Activated B cell treated with CpG ODN at 0.5 μM for 24 hours (primary cell): ENCODE data around the gene MYL6. TPM values are rescaled to one million over a fixed set of nuclear protein-coding genes. Genes with fewer than 3 reads are reported as not detected.

Source experiments
- ATAC-seq: fragments of 200-7000 bp; cut with Tn5 transposase; one replicate; pipeline ENCODE4 v1.10.0; 2021; ENCODE audit warnings: low read depth, mild to moderate bottlenecking, moderate library complexity
- CTCF ChIA-PET: fragments of 350-600 bp; sonication (Branson Sonifier 250); formaldehyde crosslinking; loops from one replicate; lab custom pipeline; 2021; ENCODE audit warnings: antibody characterized with exemption; lab: Charles Lee
- POLR2A ChIA-PET: fragments of 350-600 bp; sonication (Branson Sonifier 250); formaldehyde crosslinking; loops from one replicate; lab custom pipeline; 2021; ENCODE audit warnings: antibody characterized with exemption; lab: Charles Lee
- DNase-seq: peaks from one replicate; pipeline ENCODE4 v3.0.0; 2022
- H3K27ac Mint-ChIP-seq: one replicate; pipeline ENCODE4 v1.8.0; 2020; ENCODE audit warnings: mixed read lengths
- H3K27me3 Mint-ChIP-seq: one replicate; pipeline ENCODE4 v1.8.0; 2021; ENCODE audit warnings: mixed read lengths
- H3K36me3 Mint-ChIP-seq: one replicate; pipeline ENCODE4 v1.8.0; 2021; ENCODE audit warnings: low read depth, mixed read lengths
- H3K4me1 Mint-ChIP-seq: one replicate; pipeline ENCODE4 v1.8.0; 2021; ENCODE audit warnings: mixed read lengths
- H3K4me3 Mint-ChIP-seq: one replicate; pipeline ENCODE4 v1.8.0; 2020; ENCODE audit warnings: mild to moderate bottlenecking, mixed read lengths
- H3K9me3 Mint-ChIP-seq: one replicate; pipeline ENCODE4 v1.8.0; 2020; ENCODE audit warnings: mixed read lengths
- intact Hi-C: fragments of 100-400 bp; cut with micrococcal nuclease; formaldehyde crosslinking; loops from one replicate; pipeline ENCODE4 v1.15.1; 2024
- total RNA-seq: library from RNA; stranded (reverse); gene quantifications from 2 replicates; pipeline ENCODE4 v1.2.3, GENCODE V29; 2022
- TF ChIP-seq, protein P1 (sequence below): fragments of 200-600 bp; IDR thresholded peaks from one replicate; pipeline ENCODE4 v1.8.0; 2022; ENCODE audit warnings: antibody characterized with exemption, mild to moderate bottlenecking

The MYL6 gene
- total RNA-seq, 1 donor from 2014 or later, result 921 TPM

DNA sequence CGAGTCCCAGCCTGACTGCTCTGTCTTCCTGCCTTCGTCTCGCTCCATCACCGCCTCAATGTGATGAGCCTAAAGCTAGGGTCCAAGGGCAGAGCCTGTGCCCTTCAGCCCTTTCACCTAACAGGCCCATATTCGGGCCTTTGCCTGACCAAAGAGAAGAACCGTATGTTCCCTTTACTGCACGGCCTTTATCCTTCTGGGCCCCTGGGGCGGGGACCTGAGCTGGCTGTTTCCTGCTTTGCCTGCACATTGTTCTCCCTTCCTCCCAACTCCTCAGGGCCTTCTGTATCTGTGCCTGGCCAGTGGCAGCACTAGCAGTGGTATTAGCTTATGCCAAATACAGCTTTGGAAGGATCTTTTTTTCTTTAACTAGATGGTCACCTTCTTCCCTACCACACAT, 14.3 kb upstream of the MYL6 start:
- TF ChIP-seq, protein P1, sequence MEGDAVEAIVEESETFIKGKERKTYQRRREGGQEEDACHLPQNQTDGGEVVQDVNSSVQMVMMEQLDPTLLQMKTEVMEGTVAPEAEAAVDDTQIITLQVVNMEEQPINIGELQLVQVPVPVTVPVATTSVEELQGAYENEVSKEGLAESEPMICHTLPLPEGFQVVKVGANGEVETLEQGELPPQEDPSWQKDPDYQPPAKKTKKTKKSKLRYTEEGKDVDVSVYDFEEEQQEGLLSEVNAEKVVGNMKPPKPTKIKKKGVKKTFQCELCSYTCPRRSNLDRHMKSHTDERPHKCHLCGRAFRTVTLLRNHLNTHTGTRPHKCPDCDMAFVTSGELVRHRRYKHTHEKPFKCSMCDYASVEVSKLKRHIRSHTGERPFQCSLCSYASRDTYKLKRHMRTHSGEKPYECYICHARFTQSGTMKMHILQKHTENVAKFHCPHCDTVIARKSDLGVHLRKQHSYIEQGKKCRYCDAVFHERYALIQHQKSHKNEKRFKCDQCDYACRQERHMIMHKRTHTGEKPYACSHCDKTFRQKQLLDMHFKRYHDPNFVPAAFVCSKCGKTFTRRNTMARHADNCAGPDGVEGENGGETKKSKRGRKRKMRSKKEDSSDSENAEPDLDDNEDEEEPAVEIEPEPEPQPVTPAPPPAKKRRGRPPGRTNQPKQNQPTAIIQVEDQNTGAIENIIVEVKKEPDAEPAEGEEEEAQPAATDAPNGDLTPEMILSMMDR, result no peak
- peaks cover 62% of the 10 kb centered on the region for H3K36me3 Mint-ChIP-seq
- no peaks in the 10 kb centered on the region for H3K27me3 Mint-ChIP-seq
- POLR2A ChIA-PET, result interaction anchor here (0.6 to 1.2 kb wide), 4 partner anchors 15 to 43 kb away, joined by 3 read pairs; partner anchors contain the start of gene ESYT1
- ATAC-seq, result no peak
- no peak for DNase-seq
- H3K4me3 Mint-ChIP-seq, result no peak overlapping the region
- CTCF ChIA-PET, result interaction anchor here (1.4 to 1.6 kb wide), 2 partner anchors 14 to 17 kb away, joined by 3 read pairs; no protein-coding TSS in a partner anchor
- H3K27ac Mint-ChIP-seq, result peak overlapping the region; percentile 18
- no peaks in the 10 kb centered on the region for H3K9me3 Mint-ChIP-seq
- peaks cover 15% of the 10 kb centered on the region for H3K4me1 Mint-ChIP-seq
- intact Hi-C loops, result no loop called here

DNA sequence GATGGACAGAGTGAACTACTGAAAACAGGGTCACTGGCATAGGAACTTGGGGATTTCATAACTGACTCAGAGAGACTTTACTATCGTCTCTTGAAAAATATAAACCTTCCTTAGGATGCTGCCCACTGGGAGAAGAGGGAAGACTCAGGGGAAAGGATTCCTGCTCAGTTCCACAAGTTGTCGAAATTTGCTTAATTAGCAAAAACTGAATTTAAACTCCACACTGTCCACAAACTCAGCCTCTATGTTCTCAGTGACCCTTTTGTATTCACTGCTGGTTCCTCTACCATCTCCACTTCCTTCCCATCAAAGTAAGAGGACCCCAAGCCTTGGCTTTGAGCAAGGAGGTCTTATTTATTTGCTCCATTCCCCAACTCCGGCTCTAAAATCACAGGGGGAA, 12.9 kb upstream of the MYL6 start:
- intact Hi-C loops, result no loop called here
- peak overlapping the region; percentile 41 for H3K27ac Mint-ChIP-seq
- peaks cover 17% of the 10 kb centered on the region for H3K4me1 Mint-ChIP-seq
- no peak overlapping the region for H3K4me3 Mint-ChIP-seq
- no peak for DNase-seq
- POLR2A ChIA-PET, result interaction anchor here (0.5 to 1.2 kb wide), 3 partner anchors 13 to 555 kb away, joined by 3 to 4 read pairs (median 3); partner anchors contain the start of gene ESYT1
- H3K36me3 Mint-ChIP-seq, result peaks cover 50% of the 10 kb centered on the region
- CTCF ChIA-PET, result no interaction called here
- no peaks in the 10 kb centered on the region for H3K9me3 Mint-ChIP-seq
- H3K27me3 Mint-ChIP-seq, result no peaks in the 10 kb centered on the region
- no peak for ATAC-seq
- TF ChIP-seq, protein P1, result no peak

DNA sequence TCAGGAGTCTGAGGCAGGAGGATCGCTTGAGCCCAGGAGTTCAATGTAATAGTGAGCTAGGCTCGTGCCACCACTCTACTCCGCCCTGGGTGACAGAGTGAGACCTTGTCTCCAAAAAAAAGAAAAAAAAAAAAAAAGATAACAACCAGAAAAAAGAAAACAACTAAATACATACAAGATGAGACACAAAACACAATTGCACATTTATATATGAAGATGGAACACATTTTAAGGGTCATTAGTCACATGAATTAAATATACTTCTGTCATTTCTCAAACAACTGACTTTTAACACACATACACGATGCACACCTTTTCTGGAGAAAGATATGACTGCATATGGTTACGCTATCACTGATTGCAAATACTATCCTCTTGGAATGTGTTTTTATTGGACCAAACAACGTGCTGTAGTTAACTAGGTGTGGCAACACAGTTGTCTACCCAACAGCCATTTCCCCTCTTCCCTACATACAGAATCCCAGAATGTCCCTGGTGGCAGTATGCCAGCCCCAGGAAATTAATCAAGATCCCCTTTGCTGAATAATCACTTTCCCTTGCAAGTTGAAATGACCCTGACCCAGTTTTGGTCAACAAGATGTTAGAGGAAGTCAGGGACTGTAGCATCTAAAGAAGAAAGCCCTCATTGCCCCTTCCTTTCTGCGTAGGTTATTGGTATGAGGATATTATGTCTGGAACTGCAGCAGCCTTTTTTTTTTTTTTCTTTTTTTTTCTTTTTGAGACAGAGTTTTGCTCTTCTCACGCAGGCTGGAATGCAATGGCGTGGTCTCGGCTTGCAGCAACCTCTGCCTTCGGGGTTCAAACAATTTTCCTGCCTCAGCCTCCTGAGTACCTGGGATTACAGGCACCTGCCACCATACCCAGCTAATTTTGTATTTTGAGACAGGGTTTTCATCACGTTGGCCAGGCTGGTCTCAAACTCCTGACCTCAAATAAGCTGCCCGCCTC, 11.4 kb upstream of the MYL6 start:
- Mint-ChIP-seq H3K4me1 (peaks cover 30% of the 10 kb centered on the region), H3K27ac (no peak overlapping the region), H3K4me3 (no peak overlapping the region), H3K27me3 (no peaks in the 10 kb centered on the region), H3K36me3 (peaks cover 39% of the 10 kb centered on the region), H3K9me3 (no peaks in the 10 kb centered on the region)
- DNase-seq, result no peak
- ChIA-PET POLR2A (interaction anchor here (0.6 to 1.7 kb wide), 9 partner anchors 13 to 539 kb away, joined by 4 to 10 read pairs (median 7); partner anchors contain the start of gene ESYT1), CTCF (no interaction called here)
- TF ChIP-seq, protein P1, result no peak
- ATAC-seq, result no peak
- intact Hi-C loops, result no loop called here

DNA sequence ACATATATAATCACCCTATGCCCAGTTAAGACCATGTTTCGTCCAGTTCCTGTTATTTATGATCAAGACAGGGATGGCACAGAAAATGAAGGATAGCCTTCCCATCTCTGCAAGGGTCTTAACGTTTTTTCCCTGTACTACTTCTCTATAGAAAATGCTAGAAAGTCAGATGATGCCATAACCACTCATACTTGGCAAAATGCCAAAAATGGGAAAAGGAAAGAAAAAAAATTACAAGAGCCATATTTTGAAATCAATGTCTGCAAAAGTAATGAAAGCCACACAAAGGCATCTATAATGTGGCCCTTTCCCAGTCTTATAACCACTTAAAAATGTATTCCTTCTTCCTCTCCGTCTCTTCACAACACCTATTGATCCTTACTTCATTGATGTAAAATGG, 7.6 kb upstream of the MYL6 start:
- no peak for ATAC-seq
- no peak for DNase-seq
- ChIA-PET CTCF (interaction anchor here (0.7 to 1.6 kb wide), 3 partner anchors 11 to 373 kb away, joined by 4 read pairs; no protein-coding TSS in a partner anchor), POLR2A (interaction anchor here (0.6 to 3.4 kb wide), 6 partner anchors 9 to 1305 kb away, joined by 3 to 80 read pairs (median 18); partner anchors contain the start of genes ESYT1, INHBE, PA2G4 and RPL41)
- Mint-ChIP-seq H3K9me3 (no peaks in the 10 kb centered on the region), H3K4me1 (peaks cover 36% of the 10 kb centered on the region), H3K36me3 (peaks cover 13% of the 10 kb centered on the region), H3K27ac (peak overlapping the region; percentile 99), H3K4me3 (peak overlapping the region; percentile 46), H3K27me3 (no peaks in the 10 kb centered on the region)
- intact Hi-C loops, result no loop called here
- TF ChIP-seq, protein P1, result no peak
